B cell (primary cell): ENCODE measurements around the gene PALD1. TPM values are rescaled to one million over a fixed set of nuclear protein-coding genes. Genes with fewer than 3 reads are reported as not detected.

Experiments used
- ATAC-seq: fragments of 200-7000 bp; cut with Tn5 transposase; one replicate; pipeline ENCODE4 v1.10.0; 2021; ENCODE audit warnings: low read depth, mild to moderate bottlenecking, moderate number of reproducible peaks, moderate library complexity
- CTCF ChIA-PET: fragments of 350-600 bp; sonication (Branson Sonifier 250); formaldehyde crosslinking; loops from one replicate; lab custom pipeline; 2021; ENCODE audit warnings: antibody characterized with exemption, inconsistent platforms; lab: Charles Lee
- POLR2A ChIA-PET: fragments of 350-600 bp; sonication (Branson Sonifier 250); formaldehyde crosslinking; loops from one replicate; lab custom pipeline; 2021; ENCODE audit warnings: antibody characterized with exemption; lab: Charles Lee
- DNase-seq: peaks from one replicate; pipeline ENCODE4 v3.0.0; 2013
- H2AFZ ChIP-seq: 2 replicates; pipeline ENCODE4 v1.6.1; 2012; ENCODE audit warnings: mild to moderate bottlenecking, low read depth, low read length; ENCODE audit not compliant: insufficient read depth, poor library complexity, severe bottlenecking
- H3K27ac ChIP-seq, 2 donors: 1 replicate in 1 of 2; 2 replicates in 1 of 2; pipeline ENCODE4 v1.5.1; 2012 to 2013; ENCODE audit warnings: low read length in 2 of 2, mild to moderate bottlenecking in 2 of 2, moderate library complexity in 1 of 2
- H3K27me3 ChIP-seq, 4 experiments: fragments of 200-600 bp in 1 of 4; sonication (generic) in 1 of 4; replicated peaks in 1 of 4; 1 replicate in 2 of 4; 2 replicates in 2 of 4; pipeline versions ENCODE4 v1.6.1 to v1.7.0; 2013 to 2016; ENCODE audit warnings: low read length in 3 of 4, mild to moderate bottlenecking in 2 of 4, mixed read lengths in 1 of 4, moderate library complexity in 1 of 4; ENCODE audit not compliant: insufficient read depth in 4 of 4, control insufficient read depth in 3 of 4; ENCODE audit errors: control extremely low read depth in 1 of 4
- H3K36me3 ChIP-seq, 2 experiments: replicated peaks in 1 of 2; 1 replicate in 1 of 2; 2 replicates in 1 of 2; pipeline versions ENCODE4 v1.6.1 to v1.7.1; 2013; ENCODE audit warnings: low read length in 1 of 2; ENCODE audit not compliant: insufficient read depth in 2 of 2, control insufficient read depth in 1 of 2; ENCODE audit errors: control extremely low read depth in 1 of 2, extremely low read depth in 1 of 2
- H3K4me1 ChIP-seq, 2 donors: fragments of 200-600 bp in 1 of 2; sonication (generic) in 1 of 2; 1 replicate in 1 of 2; 2 replicates in 1 of 2; pipeline versions ENCODE4 v1.5.1 to v1.6.1; 2013 to 2017; ENCODE audit warnings: low read length in 2 of 2; ENCODE audit not compliant: control insufficient read depth in 2 of 2, insufficient read depth in 2 of 2
- H3K4me2 ChIP-seq: replicated peaks from 2 replicates; pipeline ENCODE3; 2012; ENCODE audit warnings: mild to moderate bottlenecking, low read depth, low read length; ENCODE audit not compliant: poor library complexity, severe bottlenecking
- H3K4me3 ChIP-seq, 5 experiments: fragments of 200-600 bp in 1 of 5; sonication (generic) in 1 of 5; 1 replicate in 3 of 5; 2 replicates in 2 of 5; pipeline versions ENCODE4 v1.5.1 to v1.7.0; 2011 to 2016; ENCODE audit warnings: low read length in 4 of 5, mild to moderate bottlenecking in 4 of 5, low read depth in 2 of 5, control low read depth in 1 of 5, moderate library complexity in 1 of 5; ENCODE audit not compliant: insufficient read depth in 1 of 5; ENCODE audit errors: control extremely low read depth in 1 of 5, extremely low read depth in 1 of 5
- H3K79me2 ChIP-seq: fragments of 200-600 bp; sonication (generic); one replicate; pipeline ENCODE4 v1.6.0; 2016; ENCODE audit warnings: low read length; ENCODE audit not compliant: control insufficient read depth, insufficient read depth
- H3K9ac ChIP-seq: fragments of 200-600 bp; sonication (generic); 2 replicates; pipeline ENCODE4 v1.6.1; 2017; ENCODE audit warnings: mild to moderate bottlenecking, low read length, moderate library complexity
- H3K9me3 ChIP-seq, 3 donors: one replicate each; pipeline versions ENCODE4 v1.6.1 to v1.7.1; 2013; ENCODE audit warnings: low read length in 2 of 3; ENCODE audit not compliant: control insufficient read depth in 2 of 3, insufficient read depth in 1 of 3; ENCODE audit errors: control extremely low read depth in 1 of 3
- H4K20me1 ChIP-seq: 2 replicates; pipeline ENCODE4 v1.6.0; 2012; ENCODE audit warnings: mild to moderate bottlenecking, low read length; ENCODE audit not compliant: insufficient read depth, control insufficient read depth, poor library complexity, severe bottlenecking
- H3K27ac Mint-ChIP-seq: one replicate; pipeline ENCODE4 v1.8.0; 2021; ENCODE audit warnings: mixed read lengths
- H3K27me3 Mint-ChIP-seq: one replicate; pipeline ENCODE4 v1.8.0; 2021; ENCODE audit warnings: mixed read lengths
- H3K4me1 Mint-ChIP-seq: one replicate; pipeline ENCODE4 v1.8.0; 2021; ENCODE audit warnings: mixed read lengths
- H3K4me3 Mint-ChIP-seq: one replicate; pipeline ENCODE4 v1.8.0; 2021; ENCODE audit warnings: mixed read lengths
- H3K9me3 Mint-ChIP-seq: one replicate; pipeline ENCODE4 v1.8.0; 2022; ENCODE audit warnings: mixed read lengths; ENCODE audit not compliant: insufficient read depth
- EZH2 ChIP-seq: IDR thresholded peaks from 2 replicates; pipeline ENCODE4 v1.6.1; 2012; ENCODE audit warnings: borderline replicate concordance, low read depth, mild to moderate bottlenecking, moderate library complexity, low read length; ENCODE audit not compliant: insufficient read depth, poor library complexity, severe bottlenecking
- WGBS: methylation state at CpG from one replicate; pipeline ENCODE4 v1.1.5; 2013; ENCODE audit warnings: missing lambda C conversion rate; ENCODE audit not compliant: insufficient coverage; 5-methylcytosine and 5-hydroxymethylcytosine counted together
- intact Hi-C: fragments of 100-400 bp; cut with micrococcal nuclease; formaldehyde crosslinking; loops from one replicate; pipeline ENCODE4 v1.10.0; 2022
- polyA plus RNA-seq: library from polyadenylated mRNA; depleted of rRNA; stranded (reverse); fragments of >200 nt; gene quantifications from 2 replicates; pipeline ENCODE4 v1.2.3, GENCODE V29; 2012
- total RNA-seq, 2 donors: library from RNA; stranded (reverse); fragments of 120-200 nt in 1 of 2; gene quantifications; 1 replicate in 1 of 2; 2 replicates in 1 of 2; pipeline versions ENCODE4 v1.2.3 to v1.2.4, GENCODE V29; 2013 to 2022
- TF ChIP-seq, protein P1 (sequence below): fragments of 200-600 bp; IDR thresholded peaks from one replicate; pipeline ENCODE4 v1.8.0; 2022; ENCODE audit warnings: antibody characterized with exemption, mild to moderate bottlenecking

The PALD1 gene
- total and polyA plus RNA-seq, 2 donors (not counting 1 experiment from before 2014, with no cell fraction given) = 2.2 to 2.8 TPM

DNA sequence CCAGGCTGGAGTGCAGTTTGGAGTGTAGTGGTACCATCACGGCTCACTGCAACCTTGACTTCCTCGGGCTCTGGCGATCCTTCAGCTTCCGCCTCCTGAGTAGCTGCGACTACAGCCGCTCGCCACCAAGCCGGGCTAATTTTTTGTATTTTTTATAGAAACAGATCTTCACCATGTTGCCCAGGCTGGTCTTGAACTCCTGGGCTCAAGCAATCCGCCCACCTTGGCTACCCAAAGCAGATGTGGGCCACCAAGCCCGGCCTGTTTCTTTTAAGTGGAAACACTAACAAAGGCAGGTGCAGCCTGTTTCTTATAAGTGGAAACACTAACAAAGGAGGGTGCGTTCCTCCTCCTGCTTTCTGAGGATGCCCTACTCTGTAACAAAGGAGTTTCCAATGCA lies 105.8 kb downstream of the PALD1 start:
- Mint-ChIP-seq H3K27ac (no peak overlapping the region), H3K4me3 (no peak overlapping the region), H3K9me3 (no peaks in the 10 kb centered on the region), H3K4me1 (peaks cover 7% of the 10 kb centered on the region), H3K27me3 (peaks cover 20% of the 10 kb centered on the region)
- no peak overlapping the region for H2AFZ ChIP-seq
- no peak for TF ChIP-seq EZH2
- TF ChIP-seq, protein P1, sequence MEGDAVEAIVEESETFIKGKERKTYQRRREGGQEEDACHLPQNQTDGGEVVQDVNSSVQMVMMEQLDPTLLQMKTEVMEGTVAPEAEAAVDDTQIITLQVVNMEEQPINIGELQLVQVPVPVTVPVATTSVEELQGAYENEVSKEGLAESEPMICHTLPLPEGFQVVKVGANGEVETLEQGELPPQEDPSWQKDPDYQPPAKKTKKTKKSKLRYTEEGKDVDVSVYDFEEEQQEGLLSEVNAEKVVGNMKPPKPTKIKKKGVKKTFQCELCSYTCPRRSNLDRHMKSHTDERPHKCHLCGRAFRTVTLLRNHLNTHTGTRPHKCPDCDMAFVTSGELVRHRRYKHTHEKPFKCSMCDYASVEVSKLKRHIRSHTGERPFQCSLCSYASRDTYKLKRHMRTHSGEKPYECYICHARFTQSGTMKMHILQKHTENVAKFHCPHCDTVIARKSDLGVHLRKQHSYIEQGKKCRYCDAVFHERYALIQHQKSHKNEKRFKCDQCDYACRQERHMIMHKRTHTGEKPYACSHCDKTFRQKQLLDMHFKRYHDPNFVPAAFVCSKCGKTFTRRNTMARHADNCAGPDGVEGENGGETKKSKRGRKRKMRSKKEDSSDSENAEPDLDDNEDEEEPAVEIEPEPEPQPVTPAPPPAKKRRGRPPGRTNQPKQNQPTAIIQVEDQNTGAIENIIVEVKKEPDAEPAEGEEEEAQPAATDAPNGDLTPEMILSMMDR = no peak
- ChIA-PET POLR2A (no interaction called here), CTCF (no interaction called here)
- no peak overlapping the region for H3K4me2 ChIP-seq
- peaks cover 5 to 6% of the 10 kb centered on the region in 2 donors for H3K4me1 ChIP-seq
- DNase-seq = no peak
- no peak overlapping the region for H3K9ac ChIP-seq
- H3K9me3 ChIP-seq = no peaks in the 10 kb centered on the region
- no peak for ATAC-seq
- H3K27ac ChIP-seq = no peak overlapping the region
- no peaks in the 10 kb centered on the region for H4K20me1 ChIP-seq
- intact Hi-C loops = no loop called here
- 93% methylated on average over 11 of the region's 11 CpGs for WGBS
- H3K36me3 ChIP-seq = no peaks in the 10 kb centered on the region
- no peak overlapping the region for H3K4me3 ChIP-seq
- no peaks in the 10 kb centered on the region for H3K27me3 ChIP-seq
- H3K79me2 ChIP-seq = no peaks in the 10 kb centered on the region

DNA sequence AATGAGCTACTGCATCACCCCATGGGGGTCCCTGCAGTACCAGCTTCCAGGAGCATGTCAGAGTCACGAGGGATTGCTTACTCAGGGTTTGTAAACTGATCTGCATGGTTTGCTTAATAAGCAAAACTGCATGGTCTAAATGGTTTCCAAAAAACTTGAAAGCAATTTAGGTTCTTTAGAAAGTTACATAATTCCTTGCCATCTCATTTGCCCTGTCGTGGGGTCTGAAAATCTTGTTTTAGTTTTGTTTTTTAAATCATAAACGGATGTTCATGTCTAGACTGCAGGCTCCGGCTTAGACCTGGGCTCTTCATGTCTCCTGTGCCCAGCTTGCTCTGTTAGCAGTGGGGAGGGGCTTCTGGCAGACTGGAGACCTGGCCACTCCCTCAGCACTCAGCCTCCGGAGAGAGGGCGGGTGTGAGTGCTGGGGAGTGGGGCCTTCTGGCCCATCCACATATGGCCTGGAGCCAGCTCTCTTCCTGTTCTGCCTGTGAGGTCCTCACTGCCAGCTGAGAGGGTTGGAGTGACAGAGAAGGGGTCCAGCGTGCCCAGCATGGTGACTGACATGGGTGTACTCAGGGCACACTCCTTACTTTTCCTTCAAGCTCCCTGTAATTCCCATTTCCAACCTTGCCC lies 106.5 kb downstream of the PALD1 start:
- no peak overlapping the region for H3K27ac ChIP-seq
- DNase-seq = no peak
- H3K4me1 Mint-ChIP-seq = peaks cover under 1% of the 10 kb centered on the region
- no peak overlapping the region for H3K27ac Mint-ChIP-seq
- ChIA-PET CTCF (no interaction called here), POLR2A (no interaction called here)
- no peak for TF ChIP-seq EZH2
- TF ChIP-seq, protein P1 = no peak
- H3K36me3 ChIP-seq = no peaks in the 10 kb centered on the region
- intact Hi-C loops = no loop called here
- no peak overlapping the region for H3K9ac ChIP-seq
- H3K9me3 ChIP-seq = no peaks in the 10 kb centered on the region
- 23% methylated on average over 5 of the region's 7 CpGs for WGBS
- no peaks in the 10 kb centered on the region for H3K79me2 ChIP-seq
- H3K9me3 Mint-ChIP-seq = no peaks in the 10 kb centered on the region
- H3K27me3 ChIP-seq = no peaks in the 10 kb centered on the region
- no peak overlapping the region for H2AFZ ChIP-seq
- ATAC-seq = no peak
- H3K4me1 ChIP-seq = peaks cover 0 to under 1% of the 10 kb centered on the region in 2 donors
- no peak overlapping the region for H3K4me2 ChIP-seq
- H3K4me3 ChIP-seq = no peak overlapping the region
- no peak overlapping the region for H3K4me3 Mint-ChIP-seq
- H3K27me3 Mint-ChIP-seq = peaks cover 25% of the 10 kb centered on the region
- H4K20me1 ChIP-seq = no peaks in the 10 kb centered on the region
